Mesothelial cell of epicardium (in vitro differentiated cells): ENCODE measurements around the gene ICA1L. TPM values are rescaled to one million over a fixed set of nuclear protein-coding genes. Genes with fewer than 3 reads are reported as not detected.
"Not testable (repeated sequence)": the region's sequence is repeated elsewhere in the genome, so short reads cannot be mapped to it uniquely, and the experiment has no call there.

Source experiments
- DNase-seq, 2 experiments: peaks; one replicate each; pipeline ENCODE4 v3.0.0; 2021; ENCODE audit warnings: low spot score in 2 of 2; ENCODE audit not compliant: unreplicated experiment in 2 of 2
- H3K27ac Mint-ChIP-seq: 2 replicates; pipeline ENCODE4 v1.8.0; 2021; ENCODE audit warnings: mixed read lengths
- H3K27me3 Mint-ChIP-seq: 2 replicates; pipeline ENCODE4 v1.8.0; 2021; ENCODE audit warnings: low read depth, mixed read lengths
- H3K36me3 Mint-ChIP-seq: 2 replicates; pipeline ENCODE4 v1.8.0; 2021; ENCODE audit warnings: mixed read lengths
- H3K4me1 Mint-ChIP-seq: 2 replicates; pipeline ENCODE4 v1.8.0; 2021; ENCODE audit warnings: mixed read lengths
- H3K4me3 Mint-ChIP-seq: 2 replicates; pipeline ENCODE4 v1.8.0; 2021; ENCODE audit warnings: mild to moderate bottlenecking, moderate library complexity, mixed read lengths
- H3K9me3 Mint-ChIP-seq: 2 replicates; pipeline ENCODE4 v1.8.0; 2021; ENCODE audit warnings: mixed read lengths
- CTCF ChIP-seq: fragments of 200-600 bp; sonication (generic); IDR thresholded peaks from one replicate; pipeline ENCODE4 v1.5.0; 2021; ENCODE audit warnings: antibody characterized with exemption; ENCODE audit not compliant: unreplicated experiment
- total RNA-seq: library from RNA; stranded (reverse); gene quantifications from 3 replicates; pipeline ENCODE4 v1.2.1, GENCODE V29; 2021

Gene ICA1L
- total RNA-seq, 1 donor from 2014 or later: 11.8 TPM

GRCh38 chr2:202858601-202859000 lies 13.0 kb downstream of the ICA1L start:
- Mint-ChIP-seq H3K4me3 (no peak overlapping the region), H3K27me3 (no peaks in the 10 kb centered on the region), H3K4me1 (no peaks in the 10 kb centered on the region), H3K9me3 (peaks cover 27% of the 10 kb centered on the region), H3K27ac (no peak overlapping the region), H3K36me3 (peaks cover 12% of the 10 kb centered on the region)
- DNase-seq: no peak
- TF ChIP-seq CTCF: no peak

GRCh38 chr2:202849343-202849742 lies 22.2 kb downstream of the ICA1L start:
- H3K9me3 Mint-ChIP-seq: peaks cover 14% of the 10 kb centered on the region
- not testable (repeated sequence) for H3K4me1 Mint-ChIP-seq, H3K4me3 Mint-ChIP-seq, H3K27ac Mint-ChIP-seq, H3K27me3 Mint-ChIP-seq, H3K36me3 Mint-ChIP-seq, DNase-seq

GRCh38 chr2:202848813-202849212 lies 22.8 kb downstream of the ICA1L start:
- Mint-ChIP-seq H3K9me3 (peaks cover 8% of the 10 kb centered on the region), H3K36me3 (peaks cover 7% of the 10 kb centered on the region), H3K27ac (no peak overlapping the region)

GRCh38 chr2:202847693-202848524 lies 23.7 kb downstream of the ICA1L start:
- Mint-ChIP-seq H3K36me3 (peaks cover 14% of the 10 kb centered on the region), H3K4me1 (no peaks in the 10 kb centered on the region), H3K4me3 (no peak overlapping the region), H3K27me3 (no peaks in the 10 kb centered on the region), H3K27ac (no peak overlapping the region), H3K9me3 (peaks cover 14% of the 10 kb centered on the region)
- no peak for TF ChIP-seq CTCF
- DNase-seq: no peak

More at GRCh38 chr2:202848813-202849212, 22.8 kb downstream of the ICA1L start:
- TF ChIP-seq CTCF: no peak
- H3K27me3 Mint-ChIP-seq: no peaks in the 10 kb centered on the region
- no peak overlapping the region for H3K4me3 Mint-ChIP-seq
- H3K4me1 Mint-ChIP-seq: no peaks in the 10 kb centered on the region
- DNase-seq: no peak

GRCh38 chr2:202844656-202845055 lies 26.9 kb downstream of the ICA1L start:
- Mint-ChIP-seq H3K27ac (no peak overlapping the region), H3K9me3 (peaks cover 19% of the 10 kb centered on the region), H3K4me1 (no peaks in the 10 kb centered on the region), H3K4me3 (no peak overlapping the region), H3K27me3 (no peaks in the 10 kb centered on the region), H3K36me3 (peaks cover 14% of the 10 kb centered on the region)
- no peak for TF ChIP-seq CTCF
- DNase-seq: no peak

GRCh38 chr2:202842690-202843089 lies 28.9 kb downstream of the ICA1L start:
- H3K4me3 Mint-ChIP-seq: no peak overlapping the region
- H3K27ac Mint-ChIP-seq: no peak overlapping the region
- H3K27me3 Mint-ChIP-seq: no peaks in the 10 kb centered on the region
- peaks cover 19% of the 10 kb centered on the region for H3K9me3 Mint-ChIP-seq
- DNase-seq: no peak
- no peaks in the 10 kb centered on the region for H3K4me1 Mint-ChIP-seq
- peaks cover 14% of the 10 kb centered on the region for H3K36me3 Mint-ChIP-seq
- no peak for TF ChIP-seq CTCF
